A673 (cell line): ENCODE results near the gene DSE.

Experiments used
- CTCF ChIP-seq: fragments of 300-800, 200-600 bp; sonication (generic); conservative IDR thresholded peaks from 2 replicates; pipeline ENCODE4 v1.5.1; 2017; ENCODE audit warnings: low read depth, mild to moderate bottlenecking, antibody characterized with exemption, low read length, moderate library complexity, mixed read lengths
- EZH2 ChIP-seq: fragments of 200-600 bp; sonication (generic); IDR thresholded peaks from 2 replicates; pipeline ENCODE4 v1.6.1; 2017; ENCODE audit warnings: borderline replicate concordance, low read depth, mild to moderate bottlenecking, mixed read lengths, antibody characterized with exemption, low read length; ENCODE audit not compliant: poor library complexity, severe bottlenecking

GRCh38 chr6:116446399-116446798, 75.7 kb downstream of the DSE start:
- TF ChIP-seq CTCF (no peak), EZH2 (no peak)
